ENCODE results near the gene DKKL1. TPM values are rescaled to one million over a fixed set of nuclear protein-coding genes. Genes with fewer than 3 reads are reported as not detected.

Gene DKKL1
- polyA plus RNA-seq, 1 of the 3 experiments (the other 2 are of a cell fraction), result 0.36 TPM

GRCh38 chr19:49364083-49364737, 533 bp downstream of the DKKL1 start:
- Histone ChIP-seq H3K4me3 (ENCODE audit: low read depth in 2 of 2, low read length in 1 of 2) (peak overlapping the region; percentile 23 to 51), H4K20me1 (ENCODE audit: insufficient read depth) (no peaks in the 10 kb centered on the region), H3K27me3 (ENCODE audit: insufficient read depth) (no peaks in the 10 kb centered on the region), H3K9ac (peak overlapping the region; percentile 45), H3K9me3 (no peaks in the 10 kb centered on the region), H3K79me2 (ENCODE audit: insufficient read depth) (peaks cover 36% of the 10 kb centered on the region), H3K4me1 (ENCODE audit: control insufficient read depth in 1 of 2, insufficient read depth in 2 of 2, low read depth in 1 of 2, low read length in 1 of 2) (no peaks in the 10 kb centered on the region; a peak in 1 of 4 replicates), H3K36me3 (replicated peaks in 1 of 2; ENCODE audit: control insufficient read depth in 1 of 2, insufficient read depth in 2 of 2, low read length in 1 of 2) (peaks cover 3 to 6% of the 10 kb centered on the region in 2 experiments), H3K4me2 (peak overlapping the region; percentile 69), H2AFZ (ENCODE audit: low read depth) (peak overlapping the region; percentile 95), H3K27ac (ENCODE audit: low read depth in 2 of 2, low read length in 1 of 2) (peak overlapping the region in 1 of 2 experiments; percentile 28; a peak in 2 of 4 replicates), H3K9me2 (no peaks in the 10 kb centered on the region), H3F3A (replicated peaks; ENCODE audit: insufficient read depth) (peaks cover 4% of the 10 kb centered on the region)
- DNase-seq, result no peak
- WGBS (ENCODE audit: low lambda C conversion rate), result 74% methylated on average over 21 of the region's 27 CpGs
- POLR2A ChIA-PET, result no interaction called here
- TF ChIP-seq NFIC (IDR thresholded peaks at IDR 0.05; ENCODE audit: borderline replicate concordance) (no peak), RAD21 (IDR thresholded peaks at IDR 0.05; ENCODE audit: low read length) (no peak), RFX5 (IDR thresholded peaks at IDR 0.05; ENCODE audit: low read length) (no peak), MXI1 (IDR thresholded peaks at IDR 0.05; ENCODE audit: low read depth, low read length) (no peak), GABPA (IDR thresholded peaks at IDR 0.05; ENCODE audit: low read depth) (no peak), EZH2phosphoT487 (IDR thresholded peaks at IDR 0.05; ENCODE audit: borderline replicate concordance, low read depth) (no peak), CHD2 (IDR thresholded peaks at IDR 0.05; ENCODE audit: low read length, partially characterized antibody) (no peak), FOXJ3 (CRISPR knock-in tag; IDR thresholded peaks at IDR 0.05) (no peak), FOSL2 (IDR thresholded peaks at IDR 0.05; ENCODE audit: borderline replicate concordance, low read depth) (no peak), RCOR1 (IDR thresholded peaks at IDR 0.05; ENCODE audit: low read length) (no peak)
- CTCF ChIA-PET, result interaction anchor here (1.2 kb wide), 1 partner anchor 79 kb away, joined by 3 read pairs; no protein-coding TSS in a partner anchor

DNA sequence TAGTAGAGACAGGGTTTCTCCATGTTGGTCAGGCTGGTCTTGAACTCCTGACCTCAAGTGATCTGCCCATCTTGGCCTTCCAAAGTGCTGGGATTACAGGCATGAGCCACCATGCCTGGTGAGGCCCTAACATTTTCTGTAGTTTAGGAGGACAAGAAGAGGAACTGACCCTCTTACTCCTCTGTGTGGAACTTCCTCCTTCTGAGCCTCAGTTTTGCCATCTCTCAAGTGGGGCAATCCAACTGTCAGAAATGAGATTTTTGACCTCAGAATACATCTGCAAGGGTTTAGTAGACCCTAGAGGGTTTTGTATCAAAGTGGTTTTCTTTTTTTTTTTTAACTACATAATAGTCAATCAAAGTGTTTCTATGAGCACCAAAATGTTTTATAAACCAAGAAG, 2.4 kb downstream of the DKKL1 start:
- no peaks in the 10 kb centered on the region for H4K20me1 ChIP-seq (ENCODE audit: insufficient read depth)
- no peaks in the 10 kb centered on the region for H3K9me3 ChIP-seq
- no peaks in the 10 kb centered on the region for H3K36me3 ChIP-seq (replicated peaks in 1 of 2; ENCODE audit: control insufficient read depth in 1 of 2, insufficient read depth in 2 of 2, low read length in 1 of 2)
- ChIA-PET CTCF (no interaction called here), POLR2A (no interaction called here)
- no peak overlapping the region for H3K9ac ChIP-seq
- H3K79me2 ChIP-seq (ENCODE audit: insufficient read depth), result peaks cover 18% of the 10 kb centered on the region
- H2AFZ ChIP-seq (ENCODE audit: low read depth), result no peak overlapping the region
- no peak for DNase-seq
- H3K4me3 ChIP-seq (ENCODE audit: low read depth in 2 of 2, low read length in 1 of 2), result no peak overlapping the region
- no peaks in the 10 kb centered on the region for H3K27me3 ChIP-seq (ENCODE audit: insufficient read depth)
- H3K4me1 ChIP-seq (ENCODE audit: control insufficient read depth in 1 of 2, insufficient read depth in 2 of 2, low read depth in 1 of 2, low read length in 1 of 2), result no peaks in the 10 kb centered on the region; a peak in 1 of 4 replicates
- peaks cover 4% of the 10 kb centered on the region for H3F3A ChIP-seq (replicated peaks; ENCODE audit: insufficient read depth)
- H3K4me2 ChIP-seq, result no peak overlapping the region
- H3K9me2 ChIP-seq, result no peaks in the 10 kb centered on the region
- no peak overlapping the region for H3K27ac ChIP-seq (ENCODE audit: low read depth in 2 of 2, low read length in 1 of 2)
- TF ChIP-seq REST (IDR thresholded peaks at IDR 0.05; ENCODE audit: low read depth, low read length) (no peak), IRF3 (IDR thresholded peaks at IDR 0.05; ENCODE audit: low read depth, low read length) (no peak), GABPA (IDR thresholded peaks at IDR 0.05; ENCODE audit: low read depth) (no peak), JUND (IDR thresholded peaks at IDR 0.05) (no peak), MAX (IDR thresholded peaks at IDR 0.05; ENCODE audit: low read depth) (no peak), USF1 (IDR thresholded peaks at IDR 0.05; ENCODE audit: borderline replicate concordance, low read depth) (no peak), MEF2A (IDR thresholded peaks at IDR 0.05; ENCODE audit: borderline replicate concordance, low read depth) (no peak), NRF1 (IDR thresholded peaks at IDR 0.05; ENCODE audit: low read depth, low read length) (no peak), FOXJ3 (CRISPR knock-in tag; IDR thresholded peaks at IDR 0.05) (no peak), EZH2phosphoT487 (IDR thresholded peaks at IDR 0.05; ENCODE audit: borderline replicate concordance, low read depth) (no peak), EP300 (IDR thresholded peaks at IDR 0.05; ENCODE audit: borderline replicate concordance in 1 of 2, low read depth in 1 of 2, low read length in 1 of 2) (no peak), TAF1 (IDR thresholded peaks at IDR 0.05; ENCODE audit: borderline replicate concordance, low read depth, low read length) (no peak)
- TF ChIP-seq, protein P1, sequence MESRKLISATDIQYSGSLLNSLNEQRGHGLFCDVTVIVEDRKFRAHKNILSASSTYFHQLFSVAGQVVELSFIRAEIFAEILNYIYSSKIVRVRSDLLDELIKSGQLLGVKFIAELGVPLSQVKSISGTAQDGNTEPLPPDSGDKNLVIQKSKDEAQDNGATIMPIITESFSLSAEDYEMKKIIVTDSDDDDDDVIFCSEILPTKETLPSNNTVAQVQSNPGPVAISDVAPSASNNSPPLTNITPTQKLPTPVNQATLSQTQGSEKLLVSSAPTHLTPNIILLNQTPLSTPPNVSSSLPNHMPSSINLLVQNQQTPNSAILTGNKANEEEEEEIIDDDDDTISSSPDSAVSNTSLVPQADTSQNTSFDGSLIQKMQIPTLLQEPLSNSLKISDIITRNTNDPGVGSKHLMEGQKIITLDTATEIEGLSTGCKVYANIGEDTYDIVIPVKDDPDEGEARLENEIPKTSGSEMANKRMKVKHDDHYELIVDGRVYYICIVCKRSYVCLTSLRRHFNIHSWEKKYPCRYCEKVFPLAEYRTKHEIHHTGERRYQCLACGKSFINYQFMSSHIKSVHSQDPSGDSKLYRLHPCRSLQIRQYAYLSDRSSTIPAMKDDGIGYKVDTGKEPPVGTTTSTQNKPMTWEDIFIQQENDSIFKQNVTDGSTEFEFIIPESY (IDR thresholded peaks at IDR 0.05; ENCODE audit: borderline replicate concordance, low read depth), result no peak

Measured in SK-N-SH (cell line).